ENCODE results near the gene CIROP.

CIROP gene

GRCh38 chr14:23076785-23077408 is 27.9 kb downstream of the CIROP start:
- H3K36me3 ChIP-seq (ENCODE audit: control insufficient read depth, insufficient read depth, low read length), result peaks cover 90% of the 10 kb centered on the region
- H3K4me1 ChIP-seq (ENCODE audit: control insufficient read depth, insufficient read depth, low read length, poor library complexity, severe bottlenecking), result peaks cover 43% of the 10 kb centered on the region
- WGBS, 2 experiments (ENCODE audit: insufficient coverage in 2 of 2), result 86 to 100% methylated on average over 1 to 2 of the region's 5 CpGs
- no peaks in the 10 kb centered on the region for H3K9me3 ChIP-seq (ENCODE audit: control insufficient read depth, low read length)
- no peak overlapping the region for H3K4me3 ChIP-seq (ENCODE audit: extremely low read depth, insufficient read depth, low read length, poor library complexity, severe bottlenecking)
- H3K27ac ChIP-seq (ENCODE audit: low read depth, low read length, severe bottlenecking), result no peak overlapping the region

- H3K36me3 ChIP-seq (ENCODE audit: control insufficient read depth, insufficient read depth, low read length), result peaks cover 73% of the 10 kb centered on the region
- 100% methylated on average over 1 of the region's 1 CpG for WGBS, 2 experiments (ENCODE audit: insufficient coverage in 2 of 2)
Observed at GRCh38 chr14:23074906-23075305, 29.9 kb downstream of the CIROP start.

GRCh38 chr14:23071921-23072539 is 32.8 kb downstream of the CIROP start:
- H3K4me3 ChIP-seq (ENCODE audit: extremely low read depth, insufficient read depth, low read length, poor library complexity, severe bottlenecking), result peak overlapping the region; percentile 76
- H3K4me1 ChIP-seq (ENCODE audit: control insufficient read depth, insufficient read depth, low read length, poor library complexity, severe bottlenecking), result peaks cover 33% of the 10 kb centered on the region
- H3K27ac ChIP-seq (ENCODE audit: low read depth, low read length, severe bottlenecking), result peak overlapping the region; percentile 89
- H3K9me3 ChIP-seq (ENCODE audit: control insufficient read depth, low read length), result no peaks in the 10 kb centered on the region
- H3K36me3 ChIP-seq (ENCODE audit: control insufficient read depth, insufficient read depth, low read length), result peaks cover 72% of the 10 kb centered on the region
- 100% methylated on average over 1 to 2 of the region's 5 CpGs for WGBS, 2 experiments (ENCODE audit: insufficient coverage in 2 of 2)

More at GRCh38 chr14:23074906-23075305, 29.9 kb downstream of the CIROP start:
- no peak overlapping the region for H3K27ac ChIP-seq (ENCODE audit: low read depth, low read length, severe bottlenecking)
- peaks cover 36% of the 10 kb centered on the region for H3K4me1 ChIP-seq (ENCODE audit: control insufficient read depth, insufficient read depth, low read length, poor library complexity, severe bottlenecking)
- no peak overlapping the region for H3K4me3 ChIP-seq (ENCODE audit: extremely low read depth, insufficient read depth, low read length, poor library complexity, severe bottlenecking)
- H3K9me3 ChIP-seq (ENCODE audit: control insufficient read depth, low read length), result no peaks in the 10 kb centered on the region

- Histone ChIP-seq H3K9me3 (ENCODE audit: control insufficient read depth, low read length) (no peaks in the 10 kb centered on the region), H3K4me1 (ENCODE audit: control insufficient read depth, insufficient read depth, low read length, poor library complexity, severe bottlenecking) (peaks cover 31% of the 10 kb centered on the region), H3K4me3 (ENCODE audit: extremely low read depth, insufficient read depth, low read length, poor library complexity, severe bottlenecking) (peak overlapping the region; percentile 76), H3K27ac (ENCODE audit: low read depth, low read length, severe bottlenecking) (peak overlapping the region; percentile 89), H3K36me3 (ENCODE audit: control insufficient read depth, insufficient read depth, low read length) (peaks cover 72% of the 10 kb centered on the region)
- 5 to 8% methylated on average over 7 to 8 of the region's 14 CpGs for WGBS, 2 experiments (ENCODE audit: insufficient coverage in 2 of 2)
Observed at GRCh38 chr14:23071244-23071920, 33.4 kb downstream of the CIROP start.

GRCh38 chr14:23070262-23071129 is 34.3 kb downstream of the CIROP start:
- Histone ChIP-seq H3K36me3 (ENCODE audit: control insufficient read depth, insufficient read depth, low read length) (peaks cover 72% of the 10 kb centered on the region), H3K9me3 (ENCODE audit: control insufficient read depth, low read length) (no peaks in the 10 kb centered on the region), H3K27ac (ENCODE audit: low read depth, low read length, severe bottlenecking) (peak overlapping the region; percentile 89), H3K4me1 (ENCODE audit: control insufficient read depth, insufficient read depth, low read length, poor library complexity, severe bottlenecking) (peaks cover 31% of the 10 kb centered on the region), H3K4me3 (ENCODE audit: extremely low read depth, insufficient read depth, low read length, poor library complexity, severe bottlenecking) (peak overlapping the region; percentile 76)
- 11 to 20% methylated on average over 4 to 7 of the region's 10 CpGs for WGBS, 2 experiments (ENCODE audit: insufficient coverage in 2 of 2)

- peaks cover 31% of the 10 kb centered on the region for H3K4me1 ChIP-seq (ENCODE audit: control insufficient read depth, insufficient read depth, low read length, poor library complexity, severe bottlenecking)
Observed at GRCh38 chr14:23069413-23069806, 35.4 kb downstream of the CIROP start.

GRCh38 chr14:23068789-23069412 is 35.9 kb downstream of the CIROP start:
- Histone ChIP-seq H3K4me1 (ENCODE audit: control insufficient read depth, insufficient read depth, low read length, poor library complexity, severe bottlenecking) (peaks cover 31% of the 10 kb centered on the region), H3K36me3 (ENCODE audit: control insufficient read depth, insufficient read depth, low read length) (peaks cover 72% of the 10 kb centered on the region), H3K4me3 (ENCODE audit: extremely low read depth, insufficient read depth, low read length, poor library complexity, severe bottlenecking) (peak overlapping the region; percentile 18), H3K9me3 (ENCODE audit: control insufficient read depth, low read length) (no peaks in the 10 kb centered on the region), H3K27ac (ENCODE audit: low read depth, low read length, severe bottlenecking) (peak overlapping the region; percentile 32)
- 25 to 43% methylated on average over 8 of the region's 8 CpGs for WGBS, 2 experiments (ENCODE audit: insufficient coverage in 2 of 2)

More at GRCh38 chr14:23069413-23069806, 35.4 kb downstream of the CIROP start:
- Histone ChIP-seq H3K27ac (ENCODE audit: low read depth, low read length, severe bottlenecking) (peak overlapping the region; percentile 32), H3K9me3 (ENCODE audit: control insufficient read depth, low read length) (no peaks in the 10 kb centered on the region), H3K36me3 (ENCODE audit: control insufficient read depth, insufficient read depth, low read length) (peaks cover 72% of the 10 kb centered on the region), H3K4me3 (ENCODE audit: extremely low read depth, insufficient read depth, low read length, poor library complexity, severe bottlenecking) (peak overlapping the region; percentile 18)
- 38% methylated on average over 1 of the region's 4 CpGs; no CpG with 5 or more reads in 1 of the 2 experiments for WGBS, 2 experiments (ENCODE audit: insufficient coverage in 2 of 2)

- H3K27ac ChIP-seq (ENCODE audit: low read depth, low read length, severe bottlenecking), result no peak overlapping the region
- peak overlapping the region; percentile 6 for H3K4me3 ChIP-seq (ENCODE audit: extremely low read depth, insufficient read depth, low read length, poor library complexity, severe bottlenecking)
- H3K4me1 ChIP-seq (ENCODE audit: control insufficient read depth, insufficient read depth, low read length, poor library complexity, severe bottlenecking), result peaks cover 35% of the 10 kb centered on the region
- peaks cover 72% of the 10 kb centered on the region for H3K36me3 ChIP-seq (ENCODE audit: control insufficient read depth, insufficient read depth, low read length)
- WGBS, 2 experiments (ENCODE audit: insufficient coverage in 2 of 2), result 91 to 97% methylated on average over 7 to 9 of the region's 14 CpGs
- H3K9me3 ChIP-seq (ENCODE audit: control insufficient read depth, low read length), result no peaks in the 10 kb centered on the region
Observed at GRCh38 chr14:23067847-23068788, 36.7 kb downstream of the CIROP start.

- Histone ChIP-seq H3K4me1 (ENCODE audit: control insufficient read depth, insufficient read depth, low read length, poor library complexity, severe bottlenecking) (peaks cover 40% of the 10 kb centered on the region), H3K27ac (ENCODE audit: low read depth, low read length, severe bottlenecking) (no peak overlapping the region), H3K36me3 (ENCODE audit: control insufficient read depth, insufficient read depth, low read length) (peaks cover 74% of the 10 kb centered on the region), H3K9me3 (ENCODE audit: control insufficient read depth, low read length) (no peaks in the 10 kb centered on the region), H3K4me3 (ENCODE audit: extremely low read depth, insufficient read depth, low read length, poor library complexity, severe bottlenecking) (no peak overlapping the region)
- WGBS, 2 experiments (ENCODE audit: insufficient coverage in 2 of 2), result 98 to 100% methylated on average over 4 to 11 of the region's 23 CpGs
Observed at GRCh38 chr14:23066855-23067744, 37.7 kb downstream of the CIROP start.

Measured in mesodermal cell (in vitro differentiated cells).